Lower leg skin (tissue), 3 donors: ENCODE results near the gene PKD1L1.

Experiments
- POLR2A ChIP-seq, 2 donors: fragments of 450-650 bp; IDR thresholded peaks; one replicate each; pipeline ENCODE4 v1.6.1; 2016 to 2017; ENCODE audit warnings: antibody characterized with exemption in 2 of 2, mild to moderate bottlenecking in 1 of 2, moderate library complexity in 1 of 2
- TF ChIP-seq, protein P1 (sequence below), 3 donors: fragments of 450-650 bp; IDR thresholded peaks; one replicate each; pipeline ENCODE4 v1.5.1; 2016; ENCODE audit warnings: antibody characterized with exemption in 3 of 3, mild to moderate bottlenecking in 3 of 3, moderate library complexity in 2 of 3

DNA sequence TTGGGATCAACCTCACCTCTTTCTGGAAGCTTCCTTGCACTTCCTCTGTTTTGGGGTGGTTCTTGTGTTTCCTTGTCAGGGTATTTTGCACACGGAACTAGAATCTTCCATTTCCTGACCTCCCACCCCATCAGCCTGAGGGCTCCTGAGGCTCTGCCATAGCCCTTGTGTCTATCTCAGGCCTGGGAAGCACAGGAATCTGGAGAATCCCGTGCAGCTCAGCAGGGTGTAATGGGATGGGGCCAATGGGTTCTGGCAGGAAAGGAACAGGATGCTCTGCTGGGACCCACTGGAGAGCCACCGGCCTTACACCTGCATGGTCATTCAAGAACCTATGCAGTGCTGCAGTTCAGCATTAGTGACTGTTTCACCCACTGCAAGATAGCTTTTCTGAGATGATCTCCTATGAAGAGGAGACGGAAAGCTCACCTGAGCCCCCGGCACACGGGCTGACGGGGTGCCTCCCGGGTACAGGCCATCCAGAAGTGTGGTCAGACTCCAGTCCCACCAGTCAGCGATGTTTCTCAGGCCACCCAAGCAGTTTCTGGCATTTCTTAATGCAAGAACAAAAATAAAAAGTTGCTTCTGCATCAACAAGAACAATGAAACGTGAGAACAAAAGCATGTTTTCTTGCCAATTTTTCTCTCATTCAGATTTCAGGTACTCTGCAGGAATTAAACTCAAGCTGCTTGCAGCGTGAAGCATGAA, 133.2 kb downstream of the PKD1L1 start:
- TF ChIP-seq, protein P1, sequence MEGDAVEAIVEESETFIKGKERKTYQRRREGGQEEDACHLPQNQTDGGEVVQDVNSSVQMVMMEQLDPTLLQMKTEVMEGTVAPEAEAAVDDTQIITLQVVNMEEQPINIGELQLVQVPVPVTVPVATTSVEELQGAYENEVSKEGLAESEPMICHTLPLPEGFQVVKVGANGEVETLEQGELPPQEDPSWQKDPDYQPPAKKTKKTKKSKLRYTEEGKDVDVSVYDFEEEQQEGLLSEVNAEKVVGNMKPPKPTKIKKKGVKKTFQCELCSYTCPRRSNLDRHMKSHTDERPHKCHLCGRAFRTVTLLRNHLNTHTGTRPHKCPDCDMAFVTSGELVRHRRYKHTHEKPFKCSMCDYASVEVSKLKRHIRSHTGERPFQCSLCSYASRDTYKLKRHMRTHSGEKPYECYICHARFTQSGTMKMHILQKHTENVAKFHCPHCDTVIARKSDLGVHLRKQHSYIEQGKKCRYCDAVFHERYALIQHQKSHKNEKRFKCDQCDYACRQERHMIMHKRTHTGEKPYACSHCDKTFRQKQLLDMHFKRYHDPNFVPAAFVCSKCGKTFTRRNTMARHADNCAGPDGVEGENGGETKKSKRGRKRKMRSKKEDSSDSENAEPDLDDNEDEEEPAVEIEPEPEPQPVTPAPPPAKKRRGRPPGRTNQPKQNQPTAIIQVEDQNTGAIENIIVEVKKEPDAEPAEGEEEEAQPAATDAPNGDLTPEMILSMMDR (IDR thresholded peaks at IDR 0.05) = no peak
- TF ChIP-seq POLR2A (IDR thresholded peaks at IDR 0.05) = no peak
